SK-N-SH treated with all-trans-retinoic acid at 6 μM for 48 hours (cell line): ENCODE data around the gene NFKB1.
A peak's percentile ranks its signal among the peaks of the same experiment; 100 is the strongest.

Source experiments
- ATAC-seq: fragments of 200-7000 bp; cut with Tn5 transposase; 3 replicates; pipeline ENCODE4 v1.9.1; 2020; ENCODE audit warnings: mild to moderate bottlenecking, moderate library complexity
- ARNTL ChIP-seq: fragments of 450-650 bp; formaldehyde crosslinking; IDR thresholded peaks from 2 replicates; pipeline ENCODE4 v1.5.0; 2020; ENCODE audit warnings: low read depth, mild to moderate bottlenecking, moderate library complexity, borderline replicate concordance
- BACH2 ChIP-seq: fragments of 250-450 bp; sonication (Bioruptor Pico); IDR thresholded peaks from 2 replicates; pipeline ENCODE4 v1.9.0; 2021; ENCODE audit warnings: mild to moderate bottlenecking, borderline replicate concordance
- CSDC2 ChIP-seq: fragments of 250-450 bp; sonication (Bioruptor Pico); IDR thresholded peaks from 2 replicates; pipeline ENCODE4 v1.5.0; 2020; ENCODE audit warnings: mild to moderate bottlenecking, moderate library complexity
- ESRRG ChIP-seq: fragments of 250-450 bp; sonication (Bioruptor Pico); IDR thresholded peaks from 2 replicates; pipeline ENCODE4 v1.6.1; 2021; ENCODE audit warnings: mild to moderate bottlenecking
- GLIS3 ChIP-seq: fragments of 250-450 bp; sonication (Bioruptor Pico); IDR thresholded peaks from 2 replicates; pipeline ENCODE4 v1.5.0; 2020; ENCODE audit warnings: mild to moderate bottlenecking, moderate library complexity
- ISL1 ChIP-seq: fragments of 250-450 bp; sonication (Bioruptor Pico); IDR thresholded peaks from 2 replicates; pipeline ENCODE4 v2.1.2; 2022; ENCODE audit warnings: mild to moderate bottlenecking, moderate library complexity
- OSR1 ChIP-seq: fragments of 250-450 bp; sonication (Bioruptor Pico); IDR thresholded peaks from 2 replicates; pipeline ENCODE4 v1.8.0; 2022; ENCODE audit warnings: moderate library complexity, mild to moderate bottlenecking, inconsistent platforms
- PPARA ChIP-seq: fragments of 250-450 bp; sonication (Bioruptor Pico); IDR thresholded peaks from 2 replicates; pipeline ENCODE4 v1.5.0; 2020; ENCODE audit warnings: mild to moderate bottlenecking, borderline replicate concordance
- SNAI2 ChIP-seq: fragments of 250-450 bp; sonication (Bioruptor Pico); IDR thresholded peaks from 2 replicates; pipeline ENCODE4 v1.5.0; 2020; ENCODE audit warnings: mild to moderate bottlenecking, moderate library complexity
- TCF4 ChIP-seq: fragments of 250-450 bp; sonication (Bioruptor Pico); IDR thresholded peaks from 2 replicates; pipeline ENCODE4 v1.8.0; 2021; ENCODE audit warnings: mild to moderate bottlenecking, moderate library complexity, borderline replicate concordance
- ZC3H10 ChIP-seq: fragments of 250-450 bp; sonication (Bioruptor Pico); IDR thresholded peaks from 2 replicates; pipeline ENCODE4 v1.5.1; 2021; ENCODE audit warnings: mild to moderate bottlenecking, moderate library complexity
- ZFP30 ChIP-seq: fragments of 450-650 bp; formaldehyde crosslinking; IDR thresholded peaks from 2 replicates; pipeline ENCODE4 v1.5.0; 2022; ENCODE audit warnings: mild to moderate bottlenecking, moderate library complexity
- ZNF565 ChIP-seq: fragments of 450-650 bp; formaldehyde crosslinking; conservative IDR thresholded peaks from 2 replicates; pipeline ENCODE4 v1.5.0; 2020; ENCODE audit warnings: low read depth, mild to moderate bottlenecking, moderate library complexity
- ZNF70 ChIP-seq: fragments of 450-650 bp; formaldehyde crosslinking; IDR thresholded peaks from 2 replicates; pipeline ENCODE4 v1.5.0; 2020; ENCODE audit warnings: mild to moderate bottlenecking, moderate library complexity
- TF ChIP-seq, protein P1 (sequence below): fragments of 250-450 bp; sonication (Bioruptor Pico); IDR thresholded peaks from 2 replicates; pipeline ENCODE4 v1.5.0; 2020; ENCODE audit warnings: mild to moderate bottlenecking, moderate library complexity
- TF ChIP-seq, protein P2 (sequence below): fragments of 250-450 bp; sonication (Bioruptor Pico); IDR thresholded peaks from 2 replicates; pipeline ENCODE4 v1.5.1; 2021; ENCODE audit warnings: mild to moderate bottlenecking, moderate library complexity
- TF ChIP-seq, protein P3 (sequence below): fragments of 250-450 bp; sonication (Bioruptor Pico); IDR thresholded peaks from 2 replicates; pipeline ENCODE4 v1.8.0; 2020; ENCODE audit warnings: mild to moderate bottlenecking, moderate library complexity, borderline replicate concordance
- TF ChIP-seq, protein P4 (sequence below): fragments of 250-450 bp; sonication (Bioruptor Pico); IDR thresholded peaks from 2 replicates; pipeline ENCODE4 v1.5.1; 2020; ENCODE audit warnings: low read depth, mild to moderate bottlenecking, moderate library complexity

NFKB1 gene

DNA sequence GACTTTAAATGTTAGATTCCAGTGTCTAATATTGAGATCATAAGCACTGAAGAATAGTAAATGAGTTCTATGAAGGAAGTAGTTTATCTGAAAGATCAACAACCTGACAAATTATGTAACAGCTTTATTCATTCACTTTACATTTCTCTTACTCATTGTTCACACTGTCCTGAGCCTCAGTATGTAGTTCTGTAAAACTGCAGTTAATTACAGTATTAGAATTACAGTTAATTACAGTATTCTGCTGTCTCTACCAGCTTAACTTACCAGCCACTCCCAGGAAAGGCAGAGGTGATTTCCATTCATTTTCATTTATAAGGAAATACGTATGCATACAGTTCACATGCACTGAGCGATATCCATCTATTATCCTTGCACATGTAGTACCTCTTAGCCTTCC is 32.7 kb downstream of the NFKB1 start (continued):
- TF ChIP-seq, protein P1, sequence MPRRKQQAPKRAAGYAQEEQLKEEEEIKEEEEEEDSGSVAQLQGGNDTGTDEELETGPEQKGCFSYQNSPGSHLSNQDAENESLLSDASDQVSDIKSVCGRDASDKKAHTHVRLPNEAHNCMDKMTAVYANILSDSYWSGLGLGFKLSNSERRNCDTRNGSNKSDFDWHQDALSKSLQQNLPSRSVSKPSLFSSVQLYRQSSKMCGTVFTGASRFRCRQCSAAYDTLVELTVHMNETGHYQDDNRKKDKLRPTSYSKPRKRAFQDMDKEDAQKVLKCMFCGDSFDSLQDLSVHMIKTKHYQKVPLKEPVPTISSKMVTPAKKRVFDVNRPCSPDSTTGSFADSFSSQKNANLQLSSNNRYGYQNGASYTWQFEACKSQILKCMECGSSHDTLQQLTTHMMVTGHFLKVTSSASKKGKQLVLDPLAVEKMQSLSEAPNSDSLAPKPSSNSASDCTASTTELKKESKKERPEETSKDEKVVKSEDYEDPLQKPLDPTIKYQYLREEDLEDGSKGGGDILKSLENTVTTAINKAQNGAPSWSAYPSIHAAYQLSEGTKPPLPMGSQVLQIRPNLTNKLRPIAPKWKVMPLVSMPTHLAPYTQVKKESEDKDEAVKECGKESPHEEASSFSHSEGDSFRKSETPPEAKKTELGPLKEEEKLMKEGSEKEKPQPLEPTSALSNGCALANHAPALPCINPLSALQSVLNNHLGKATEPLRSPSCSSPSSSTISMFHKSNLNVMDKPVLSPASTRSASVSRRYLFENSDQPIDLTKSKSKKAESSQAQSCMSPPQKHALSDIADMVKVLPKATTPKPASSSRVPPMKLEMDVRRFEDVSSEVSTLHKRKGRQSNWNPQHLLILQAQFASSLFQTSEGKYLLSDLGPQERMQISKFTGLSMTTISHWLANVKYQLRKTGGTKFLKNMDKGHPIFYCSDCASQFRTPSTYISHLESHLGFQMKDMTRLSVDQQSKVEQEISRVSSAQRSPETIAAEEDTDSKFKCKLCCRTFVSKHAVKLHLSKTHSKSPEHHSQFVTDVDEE (CRISPR knock-in tag) = no peak
- TF ChIP-seq ZC3H10 (CRISPR knock-in tag) (no peak), ZNF565 (no peak), CSDC2 (no peak)
- TF ChIP-seq, protein P2, sequence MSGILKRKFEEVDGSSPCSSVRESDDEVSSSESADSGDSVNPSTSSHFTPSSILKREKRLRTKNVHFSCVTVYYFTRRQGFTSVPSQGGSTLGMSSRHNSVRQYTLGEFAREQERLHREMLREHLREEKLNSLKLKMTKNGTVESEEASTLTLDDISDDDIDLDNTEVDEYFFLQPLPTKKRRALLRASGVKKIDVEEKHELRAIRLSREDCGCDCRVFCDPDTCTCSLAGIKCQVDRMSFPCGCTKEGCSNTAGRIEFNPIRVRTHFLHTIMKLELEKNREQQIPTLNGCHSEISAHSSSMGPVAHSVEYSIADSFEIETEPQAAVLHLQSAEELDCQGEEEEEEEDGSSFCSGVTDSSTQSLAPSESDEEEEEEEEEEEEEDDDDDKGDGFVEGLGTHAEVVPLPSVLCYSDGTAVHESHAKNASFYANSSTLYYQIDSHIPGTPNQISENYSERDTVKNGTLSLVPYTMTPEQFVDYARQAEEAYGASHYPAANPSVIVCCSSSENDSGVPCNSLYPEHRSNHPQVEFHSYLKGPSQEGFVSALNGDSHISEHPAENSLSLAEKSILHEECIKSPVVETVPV (CRISPR knock-in tag) = no peak
- TF ChIP-seq, all 23 proteins: peak for 0

DNA sequence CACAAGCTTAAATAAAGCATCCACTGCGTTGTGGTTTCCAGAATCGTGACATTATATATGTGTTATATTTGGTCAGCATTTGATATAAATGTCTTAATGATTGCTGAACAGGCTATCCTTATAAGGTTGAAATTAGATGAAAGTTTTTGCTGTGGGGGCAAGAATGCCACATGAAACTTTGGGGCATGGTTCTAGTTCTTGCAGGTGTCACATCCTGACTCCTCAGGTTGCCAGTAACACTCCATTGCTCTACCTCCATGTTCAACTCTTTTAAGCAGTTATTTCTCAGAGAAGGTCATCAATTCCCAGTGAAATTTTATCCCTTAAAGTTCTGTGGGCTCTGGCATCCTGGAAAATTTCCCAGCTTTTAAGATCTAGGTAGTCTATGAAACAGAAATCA is 33.7 kb downstream of the NFKB1 start:
- peak; percentile 21; the same call in 1 of the 3 replicates for ATAC-seq
- TF ChIP-seq, protein P2 (CRISPR knock-in tag) = no peak
- TF ChIP-seq ARNTL (no peak), ZFP30 (no peak)

DNA sequence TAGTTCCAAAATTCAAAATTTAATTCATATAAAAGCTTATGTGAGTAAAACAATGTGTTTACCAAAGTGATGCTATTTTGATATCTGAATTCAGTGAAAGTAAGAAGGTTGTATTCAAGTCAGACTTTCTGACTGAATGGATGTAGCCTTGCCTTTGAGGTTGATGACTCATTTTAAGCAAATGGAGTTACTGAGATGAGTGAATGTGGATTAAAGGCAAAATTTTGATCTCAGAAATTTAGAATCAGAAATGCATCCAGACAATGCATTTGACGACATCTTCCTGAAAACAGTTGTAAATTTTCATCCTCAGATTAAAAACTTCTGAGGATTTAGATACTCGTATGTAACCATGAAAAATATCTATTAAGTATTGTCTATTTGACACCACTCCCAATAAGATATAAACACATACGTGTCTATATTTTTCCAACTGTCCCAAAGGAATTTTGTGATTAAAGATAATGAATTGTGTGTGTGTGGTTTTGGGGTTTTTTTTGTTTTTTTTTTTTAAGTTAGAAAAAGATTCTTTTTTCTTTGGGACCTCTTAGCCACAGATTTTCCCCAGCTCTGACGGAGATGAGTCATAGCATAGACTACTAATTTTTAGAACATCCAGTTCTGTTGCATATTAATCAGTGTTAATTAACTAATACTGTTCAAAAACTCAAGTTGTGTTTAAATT is 34.4 kb downstream of the NFKB1 start:
- peak; percentile 87 for ATAC-seq
- TF ChIP-seq ZNF70 (CRISPR knock-in tag) (no peak), OSR1 (CRISPR knock-in tag) (no peak), PPARA (CRISPR knock-in tag) (no peak)
- TF ChIP-seq, protein P2 (CRISPR knock-in tag) = no peak
- TF ChIP-seq, protein P3, sequence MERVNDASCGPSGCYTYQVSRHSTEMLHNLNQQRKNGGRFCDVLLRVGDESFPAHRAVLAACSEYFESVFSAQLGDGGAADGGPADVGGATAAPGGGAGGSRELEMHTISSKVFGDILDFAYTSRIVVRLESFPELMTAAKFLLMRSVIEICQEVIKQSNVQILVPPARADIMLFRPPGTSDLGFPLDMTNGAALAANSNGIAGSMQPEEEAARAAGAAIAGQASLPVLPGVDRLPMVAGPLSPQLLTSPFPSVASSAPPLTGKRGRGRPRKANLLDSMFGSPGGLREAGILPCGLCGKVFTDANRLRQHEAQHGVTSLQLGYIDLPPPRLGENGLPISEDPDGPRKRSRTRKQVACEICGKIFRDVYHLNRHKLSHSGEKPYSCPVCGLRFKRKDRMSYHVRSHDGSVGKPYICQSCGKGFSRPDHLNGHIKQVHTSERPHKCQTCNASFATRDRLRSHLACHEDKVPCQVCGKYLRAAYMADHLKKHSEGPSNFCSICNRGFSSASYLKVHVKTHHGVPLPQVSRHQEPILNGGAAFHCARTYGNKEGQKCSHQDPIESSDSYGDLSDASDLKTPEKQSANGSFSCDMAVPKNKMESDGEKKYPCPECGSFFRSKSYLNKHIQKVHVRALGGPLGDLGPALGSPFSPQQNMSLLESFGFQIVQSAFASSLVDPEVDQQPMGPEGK (CRISPR knock-in tag) = no peak

DNA sequence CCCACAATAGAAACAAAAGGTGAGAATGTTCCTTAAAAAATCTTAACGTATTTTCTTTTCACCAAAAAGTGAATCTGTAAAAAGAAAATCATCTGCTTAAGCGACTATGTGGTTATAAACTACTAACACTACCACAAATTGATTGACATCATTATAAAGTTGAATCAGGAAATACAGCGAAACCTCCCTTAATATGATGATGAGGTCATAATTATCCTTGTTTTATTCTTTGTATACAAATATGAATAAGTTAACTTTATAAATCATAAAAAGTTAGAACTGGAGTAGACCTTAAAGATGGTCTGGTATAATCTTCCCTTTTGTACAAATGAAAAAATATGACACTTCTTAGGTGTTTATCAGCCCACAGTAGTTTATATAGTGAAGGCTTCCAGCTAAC is 35.6 kb downstream of the NFKB1 start:
- no peak for ATAC-seq
- TF ChIP-seq ISL1 (no peak), GLIS3 (CRISPR knock-in tag) (no peak)

DNA sequence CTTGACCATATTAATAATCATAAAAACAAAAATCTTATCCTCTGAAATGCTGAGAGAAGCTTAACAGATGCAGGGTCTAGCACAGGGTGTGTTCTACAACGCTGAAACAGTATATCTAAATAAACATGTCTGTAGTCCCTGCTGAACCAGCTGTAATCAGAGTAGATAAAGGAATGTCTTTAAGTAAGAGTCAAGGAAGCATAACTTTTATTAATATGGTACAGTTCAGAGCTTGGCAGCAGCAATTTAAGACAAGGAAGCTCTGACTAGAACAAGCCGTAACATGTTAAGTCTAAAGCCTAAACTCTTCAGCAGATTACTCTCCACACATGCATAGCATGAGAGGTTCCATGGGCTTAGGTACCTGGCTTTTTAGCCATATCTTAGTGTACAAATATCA is 36.1 kb downstream of the NFKB1 start:
- no peak for ATAC-seq
- no peak for TF ChIP-seq SNAI2 (CRISPR knock-in tag)
- TF ChIP-seq, protein P3 (CRISPR knock-in tag) = no peak
- TF ChIP-seq, protein P2 (CRISPR knock-in tag) = no peak
- TF ChIP-seq, protein P4, sequence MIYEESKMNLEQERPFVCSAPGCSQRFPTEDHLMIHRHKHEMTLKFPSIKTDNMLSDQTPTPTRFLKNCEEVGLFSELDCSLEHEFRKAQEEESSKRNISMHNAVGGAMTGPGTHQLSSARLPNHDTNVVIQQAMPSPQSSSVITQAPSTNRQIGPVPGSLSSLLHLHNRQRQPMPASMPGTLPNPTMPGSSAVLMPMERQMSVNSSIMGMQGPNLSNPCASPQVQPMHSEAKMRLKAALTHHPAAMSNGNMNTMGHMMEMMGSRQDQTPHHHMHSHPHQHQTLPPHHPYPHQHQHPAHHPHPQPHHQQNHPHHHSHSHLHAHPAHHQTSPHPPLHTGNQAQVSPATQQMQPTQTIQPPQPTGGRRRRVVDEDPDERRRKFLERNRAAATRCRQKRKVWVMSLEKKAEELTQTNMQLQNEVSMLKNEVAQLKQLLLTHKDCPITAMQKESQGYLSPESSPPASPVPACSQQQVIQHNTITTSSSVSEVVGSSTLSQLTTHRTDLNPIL = no peak
- TF ChIP-seq TCF4 (CRISPR knock-in tag) = no peak
- no peak for TF ChIP-seq ESRRG (CRISPR knock-in tag)
- TF ChIP-seq ZFP30 = no peak
- no peak for TF ChIP-seq BACH2 (CRISPR knock-in tag)
- TF ChIP-seq ZNF565 = no peak
- TF ChIP-seq, all 23 proteins: peak for 0
